GM12878 (cell line): ENCODE measurements around the gene RCOR1. TPM values are rescaled to one million over a fixed set of nuclear protein-coding genes. Genes with fewer than 3 reads are reported as not detected.

Source experiments
- CEBPB ChIP-seq, 2 experiments: fragments of 150-350 bp in 1 of 2; IDR thresholded peaks; 2 replicates each; pipeline ENCODE4 v1.6.1; 2012 to 2014; ENCODE audit warnings: low read depth in 2 of 2, low read length in 2 of 2, borderline replicate concordance in 1 of 2, inconsistent platforms in 1 of 2
- CHD1 ChIP-seq: IDR thresholded peaks from 2 replicates; pipeline ENCODE4 v1.6.1; 2012; ENCODE audit warnings: low read depth, low read length, improper control_type of control experiment
- POLR2AphosphoS5 ChIP-seq: IDR thresholded peaks from 2 replicates; pipeline ENCODE4 v1.6.1; 2011; ENCODE audit warnings: mild to moderate bottlenecking, low read length, inconsistent platforms
- PRDM15 ChIP-seq: fragments of 450-650 bp; formaldehyde crosslinking; IDR thresholded peaks from 2 replicates; pipeline ENCODE4 v1.4.0; 2020; ENCODE audit warnings: mild to moderate bottlenecking, moderate library complexity
- polyA plus RNA-seq, 11 experiments: library from polyadenylated mRNA; depleted of rRNA in 4 of 11; unstranded in 6 of 11; stranded (reverse) in 5 of 11; fragments of >200 nt; fragmentation: Nextera tagmentation in 4 of 11; fragmentation: Illumina TruSeq in 1 of 11; extraction: Ambion mirVana in 4 of 11; extraction: Trizol in 1 of 11; gene quantifications; 1 replicate in 1 of 11; 2 replicates in 10 of 11; pipeline versions ENCODE4 v1.2.1 to v1.2.3, GENCODE V29; 2011 to 2016; ENCODE audit warnings: inconsistent platforms in 2 of 11, missing spikeins in 2 of 11, low read depth in 1 of 11
- total RNA-seq, 4 experiments: library from RNA; depleted of rRNA in 3 of 4; stranded (reverse); fragments of >200 nt in 3 of 4; fragmentation: Illumina TruSeq in 1 of 4; extraction: Trizol in 1 of 4; gene quantifications; 2 replicates each; pipeline versions ENCODE4 v1.2.1 to v1.2.3, GENCODE V29; 2013 to 2021
- TF ChIP-seq, protein P1 (sequence below): fragments of 450-650 bp; IDR thresholded peaks from 2 replicates; pipeline ENCODE4 v1.6.1; 2018; ENCODE audit warnings: borderline replicate concordance, mild to moderate bottlenecking; ENCODE audit not compliant: partially characterized antibody
- TF ChIP-seq, protein P2 (sequence below): fragments of 450-650 bp; IDR thresholded peaks from 2 replicates; pipeline ENCODE4 v1.6.1; 2017; ENCODE audit warnings: low read depth, mild to moderate bottlenecking, moderate library complexity
- TF ChIP-seq, protein P3 (sequence below): fragments of 150-350 bp; IDR thresholded peaks from 2 replicates; pipeline ENCODE4 v1.6.1; 2016; ENCODE audit warnings: low read depth, low read length
- TF ChIP-seq, protein P4 (sequence below): fragments of 450-650 bp; formaldehyde crosslinking; IDR thresholded peaks from 2 replicates; pipeline ENCODE4 v1.4.0; 2022; ENCODE audit warnings: mild to moderate bottlenecking, moderate library complexity

The RCOR1 gene
- total and polyA plus RNA-seq, 10 of the 15 experiments (the other 5 are each of a cell fraction or from before 2014, with no cell fraction given): 1.6 to 12.2 (median 4.4) TPM

- TF ChIP-seq, protein P1, sequence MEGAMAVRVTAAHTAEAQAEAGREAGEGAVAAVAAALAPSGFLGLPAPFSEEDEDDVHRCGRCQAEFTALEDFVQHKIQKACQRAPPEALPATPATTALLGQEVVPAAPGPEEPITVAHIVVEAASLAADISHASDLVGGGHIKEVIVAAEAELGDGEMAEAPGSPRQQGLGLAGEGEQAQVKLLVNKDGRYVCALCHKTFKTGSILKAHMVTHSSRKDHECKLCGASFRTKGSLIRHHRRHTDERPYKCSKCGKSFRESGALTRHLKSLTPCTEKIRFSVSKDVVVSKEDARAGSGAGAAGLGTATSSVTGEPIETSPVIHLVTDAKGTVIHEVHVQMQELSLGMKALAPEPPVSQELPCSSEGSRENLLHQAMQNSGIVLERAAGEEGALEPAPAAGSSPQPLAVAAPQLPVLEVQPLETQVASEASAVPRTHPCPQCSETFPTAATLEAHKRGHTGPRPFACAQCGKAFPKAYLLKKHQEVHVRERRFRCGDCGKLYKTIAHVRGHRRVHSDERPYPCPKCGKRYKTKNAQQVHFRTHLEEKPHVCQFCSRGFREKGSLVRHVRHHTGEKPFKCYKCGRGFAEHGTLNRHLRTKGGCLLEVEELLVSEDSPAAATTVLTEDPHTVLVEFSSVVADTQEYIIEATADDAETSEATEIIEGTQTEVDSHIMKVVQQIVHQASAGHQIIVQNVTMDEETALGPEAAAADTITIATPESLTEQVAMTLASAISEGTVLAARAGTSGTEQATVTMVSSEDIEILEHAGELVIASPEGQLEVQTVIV: no peak
- TF ChIP-seq CHD1 (no peak), CEBPB (IDR thresholded peaks at IDR 0.05; ENCODE audit: borderline replicate concordance in 1 of 2, low read depth in 2 of 2, low read length in 2 of 2) (no peak), POLR2AphosphoS5 (no peak), PRDM15 (CRISPR knock-in tag) (no peak)
- TF ChIP-seq, protein P2, sequence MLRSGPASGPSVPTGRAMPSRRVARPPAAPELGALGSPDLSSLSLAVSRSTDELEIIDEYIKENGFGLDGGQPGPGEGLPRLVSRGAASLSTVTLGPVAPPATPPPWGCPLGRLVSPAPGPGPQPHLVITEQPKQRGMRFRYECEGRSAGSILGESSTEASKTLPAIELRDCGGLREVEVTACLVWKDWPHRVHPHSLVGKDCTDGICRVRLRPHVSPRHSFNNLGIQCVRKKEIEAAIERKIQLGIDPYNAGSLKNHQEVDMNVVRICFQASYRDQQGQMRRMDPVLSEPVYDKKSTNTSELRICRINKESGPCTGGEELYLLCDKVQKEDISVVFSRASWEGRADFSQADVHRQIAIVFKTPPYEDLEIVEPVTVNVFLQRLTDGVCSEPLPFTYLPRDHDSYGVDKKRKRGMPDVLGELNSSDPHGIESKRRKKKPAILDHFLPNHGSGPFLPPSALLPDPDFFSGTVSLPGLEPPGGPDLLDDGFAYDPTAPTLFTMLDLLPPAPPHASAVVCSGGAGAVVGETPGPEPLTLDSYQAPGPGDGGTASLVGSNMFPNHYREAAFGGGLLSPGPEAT: no peak
- TF ChIP-seq, protein P3, sequence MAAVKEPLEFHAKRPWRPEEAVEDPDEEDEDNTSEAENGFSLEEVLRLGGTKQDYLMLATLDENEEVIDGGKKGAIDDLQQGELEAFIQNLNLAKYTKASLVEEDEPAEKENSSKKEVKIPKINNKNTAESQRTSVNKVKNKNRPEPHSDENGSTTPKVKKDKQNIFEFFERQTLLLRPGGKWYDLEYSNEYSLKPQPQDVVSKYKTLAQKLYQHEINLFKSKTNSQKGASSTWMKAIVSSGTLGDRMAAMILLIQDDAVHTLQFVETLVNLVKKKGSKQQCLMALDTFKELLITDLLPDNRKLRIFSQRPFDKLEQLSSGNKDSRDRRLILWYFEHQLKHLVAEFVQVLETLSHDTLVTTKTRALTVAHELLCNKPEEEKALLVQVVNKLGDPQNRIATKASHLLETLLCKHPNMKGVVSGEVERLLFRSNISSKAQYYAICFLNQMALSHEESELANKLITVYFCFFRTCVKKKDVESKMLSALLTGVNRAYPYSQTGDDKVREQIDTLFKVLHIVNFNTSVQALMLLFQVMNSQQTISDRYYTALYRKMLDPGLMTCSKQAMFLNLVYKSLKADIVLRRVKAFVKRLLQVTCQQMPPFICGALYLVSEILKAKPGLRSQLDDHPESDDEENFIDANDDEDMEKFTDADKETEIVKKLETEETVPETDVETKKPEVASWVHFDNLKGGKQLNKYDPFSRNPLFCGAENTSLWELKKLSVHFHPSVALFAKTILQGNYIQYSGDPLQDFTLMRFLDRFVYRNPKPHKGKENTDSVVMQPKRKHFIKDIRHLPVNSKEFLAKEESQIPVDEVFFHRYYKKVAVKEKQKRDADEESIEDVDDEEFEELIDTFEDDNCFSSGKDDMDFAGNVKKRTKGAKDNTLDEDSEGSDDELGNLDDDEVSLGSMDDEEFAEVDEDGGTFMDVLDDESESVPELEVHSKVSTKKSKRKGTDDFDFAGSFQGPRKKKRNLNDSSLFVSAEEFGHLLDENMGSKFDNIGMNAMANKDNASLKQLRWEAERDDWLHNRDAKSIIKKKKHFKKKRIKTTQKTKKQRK: no peak
- TF ChIP-seq, protein P4, sequence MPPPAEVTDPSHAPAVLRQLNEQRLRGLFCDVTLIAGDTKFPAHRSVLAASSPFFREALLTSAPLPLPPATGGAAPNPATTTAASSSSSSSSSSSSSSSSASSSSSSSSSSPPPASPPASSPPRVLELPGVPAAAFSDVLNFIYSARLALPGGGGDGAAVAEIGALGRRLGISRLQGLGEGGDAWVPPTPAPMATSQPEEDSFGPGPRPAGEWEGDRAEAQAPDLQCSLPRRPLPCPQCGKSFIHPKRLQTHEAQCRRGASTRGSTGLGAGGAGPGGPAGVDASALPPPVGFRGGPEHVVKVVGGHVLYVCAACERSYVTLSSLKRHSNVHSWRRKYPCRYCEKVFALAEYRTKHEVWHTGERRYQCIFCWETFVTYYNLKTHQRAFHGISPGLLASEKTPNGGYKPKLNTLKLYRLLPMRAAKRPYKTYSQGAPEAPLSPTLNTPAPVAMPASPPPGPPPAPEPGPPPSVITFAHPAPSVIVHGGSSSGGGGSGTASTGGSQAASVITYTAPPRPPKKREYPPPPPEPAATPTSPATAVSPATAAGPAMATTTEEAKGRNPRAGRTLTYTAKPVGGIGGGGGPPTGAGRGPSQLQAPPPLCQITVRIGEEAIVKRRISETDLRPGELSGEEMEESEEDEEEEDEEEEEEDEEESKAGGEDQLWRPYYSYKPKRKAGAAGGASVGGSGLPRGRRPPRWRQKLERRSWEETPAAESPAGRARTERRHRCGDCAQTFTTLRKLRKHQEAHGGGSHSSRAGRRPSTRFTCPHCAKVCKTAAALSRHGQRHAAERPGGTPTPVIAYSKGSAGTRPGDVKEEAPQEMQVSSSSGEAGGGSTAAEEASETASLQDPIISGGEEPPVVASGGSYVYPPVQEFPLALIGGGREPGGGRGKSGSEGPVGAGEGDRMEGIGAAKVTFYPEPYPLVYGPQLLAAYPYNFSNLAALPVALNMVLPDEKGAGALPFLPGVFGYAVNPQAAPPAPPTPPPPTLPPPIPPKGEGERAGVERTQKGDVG: no peak
Measured at GRCh38 chr14:102630405-102630804, 38.0 kb downstream of the RCOR1 start (continued).
